Skeletal muscle satellite cell (primary cell): Measurements from ENCODE around the gene SOX10. TPM values are rescaled to one million over a fixed set of nuclear protein-coding genes. Genes with fewer than 3 reads are reported as not detected.

ENCODE experiments used
- H3K27me3 ChIP-seq: 2 replicates; pipeline ENCODE4 v1.7.0; 2013; ENCODE audit warnings: low read length; ENCODE audit not compliant: control insufficient read depth, insufficient read depth
- H3K36me3 ChIP-seq: 2 replicates; pipeline ENCODE4 v1.7.0; 2013; ENCODE audit warnings: mild to moderate bottlenecking, control low read depth, low read length; ENCODE audit not compliant: insufficient read depth
- H3K4me1 ChIP-seq: 2 replicates; pipeline ENCODE4 v1.7.0; 2013; ENCODE audit warnings: low read length; ENCODE audit not compliant: control insufficient read depth, insufficient read depth
- H3K4me2 ChIP-seq: 2 replicates; pipeline ENCODE4 v1.7.0; 2013; ENCODE audit warnings: mild to moderate bottlenecking, low read length
- H3K4me3 ChIP-seq: 2 replicates; pipeline ENCODE4 v1.7.0; 2013; ENCODE audit warnings: low read length
- H3K9ac ChIP-seq: 2 replicates; pipeline ENCODE4 v1.7.0; 2013; ENCODE audit warnings: mild to moderate bottlenecking, low read depth, low read length, moderate library complexity
- H3K9me3 ChIP-seq: replicated peaks from 2 replicates; pipeline ENCODE4 v1.7.0; 2013; ENCODE audit warnings: mild to moderate bottlenecking, control low read depth, low read length
- total RNA-seq: library from RNA; depleted of rRNA; stranded (reverse); fragments of >200 nt; gene quantifications from 2 replicates; pipeline ENCODE4 v1.2.3, GENCODE V29; 2012; rRNA removed

The SOX10 gene
- not detected in 2 replicates for total RNA-seq

DNA sequence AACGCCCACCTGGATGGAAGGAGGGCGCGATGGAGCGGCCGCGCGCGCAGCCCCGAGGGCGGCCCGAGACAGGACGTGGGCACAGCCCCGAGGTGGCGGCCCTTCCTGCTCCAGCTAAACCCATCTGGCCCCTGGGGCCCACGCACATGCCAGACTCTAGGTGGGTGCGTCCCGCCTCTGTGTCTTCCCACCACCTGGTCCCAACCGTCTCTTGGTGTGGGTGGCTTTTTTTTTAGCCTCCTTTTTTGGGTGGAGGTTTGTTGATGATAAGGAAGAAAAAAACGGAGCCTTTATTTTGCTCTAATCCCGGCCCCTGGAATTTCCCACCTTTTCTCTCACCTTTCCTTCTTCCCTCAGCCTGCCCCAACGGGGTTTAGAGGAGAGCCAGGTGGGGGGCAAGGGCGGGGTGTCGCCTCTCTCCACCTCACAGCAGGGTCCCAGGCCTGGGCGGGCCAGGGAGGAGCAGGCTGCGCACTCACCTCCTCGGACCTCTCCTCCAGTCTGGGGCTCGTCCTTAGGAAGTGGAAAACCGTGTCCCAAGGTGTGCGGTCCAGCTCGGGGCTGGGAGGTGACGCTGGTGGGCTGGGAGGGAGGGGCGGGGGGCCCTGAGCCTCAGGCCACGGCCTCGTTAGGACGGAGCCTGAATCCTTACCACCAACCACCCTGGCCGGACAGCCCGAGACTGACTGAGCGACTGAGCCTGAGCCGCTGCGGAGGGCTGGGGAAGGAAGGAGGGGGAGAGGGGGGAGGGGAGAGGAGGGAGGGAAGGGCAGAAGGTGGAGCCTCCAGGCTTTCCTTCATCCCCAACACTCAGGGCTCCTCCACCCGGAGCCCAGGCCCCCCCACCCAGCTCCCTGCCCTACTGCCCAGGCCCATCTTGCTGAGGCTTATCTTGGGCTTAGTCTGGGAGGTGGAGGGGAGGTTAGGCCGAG is at the start of gene SOX10:
Gene SOX10, minus strand, starts transcription at position 696 of the 932 bp plus-strand sequence. CDS start 771 bp downstream, outside the sequence.
- no peaks in the 10 kb centered on the region for H3K36me3 ChIP-seq
- H3K27me3 ChIP-seq: no peaks in the 10 kb centered on the region
- H3K4me3 ChIP-seq: no peak within 1 kb of the TSS
- no peak within 1 kb of the TSS for H3K9ac ChIP-seq
- H3K4me2 ChIP-seq: no peak within 1 kb of the TSS
- no peaks in the 10 kb centered on the region for H3K9me3 ChIP-seq
- H3K4me1 ChIP-seq: no peaks in the 10 kb centered on the region

DNA sequence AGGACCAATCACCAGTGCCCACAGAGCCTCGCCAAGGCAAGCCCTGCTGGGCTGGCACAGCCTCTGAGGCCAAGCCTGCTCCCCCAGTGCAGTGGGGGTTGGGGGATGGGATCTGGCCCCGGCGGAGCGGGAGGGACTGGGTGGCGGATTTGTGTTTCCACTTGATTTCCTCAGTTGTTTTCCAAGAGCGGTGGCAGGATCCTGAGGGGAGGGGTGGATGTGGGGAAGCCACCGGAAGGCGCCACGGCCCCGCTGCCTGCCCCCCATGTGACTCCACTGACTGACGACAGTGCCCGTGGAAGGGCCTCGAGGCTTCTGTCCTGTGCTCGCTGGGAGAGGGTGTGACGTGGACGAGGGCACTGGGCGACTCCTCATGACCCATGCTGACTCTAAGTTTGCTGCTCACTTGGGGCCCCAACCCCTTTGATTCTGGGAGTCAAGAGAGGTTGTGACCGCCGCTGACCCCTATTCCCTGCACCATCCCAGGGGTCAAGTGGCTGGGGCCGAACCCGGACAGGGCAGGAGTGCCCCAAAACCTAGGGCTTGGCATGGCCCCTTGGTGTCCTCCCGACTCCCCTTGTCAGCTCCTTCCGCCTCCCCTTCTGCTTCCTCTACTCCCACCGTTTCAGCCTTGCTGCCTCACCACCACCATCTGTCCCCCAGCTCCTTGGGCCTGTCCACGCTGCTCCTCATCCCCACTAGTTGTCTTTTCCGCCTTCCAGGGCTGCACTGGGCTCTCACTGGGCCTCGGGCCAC is 49.3 kb upstream of the SOX10 start:
- Histone ChIP-seq H3K9ac (no peak overlapping the region), H3K4me1 (peaks cover 23% of the 10 kb centered on the region), H3K4me3 (no peak overlapping the region), H3K4me2 (peak overlapping the region; percentile 0), H3K36me3 (no peaks in the 10 kb centered on the region), H3K9me3 (no peaks in the 10 kb centered on the region), H3K27me3 (peaks cover 5% of the 10 kb centered on the region)

DNA sequence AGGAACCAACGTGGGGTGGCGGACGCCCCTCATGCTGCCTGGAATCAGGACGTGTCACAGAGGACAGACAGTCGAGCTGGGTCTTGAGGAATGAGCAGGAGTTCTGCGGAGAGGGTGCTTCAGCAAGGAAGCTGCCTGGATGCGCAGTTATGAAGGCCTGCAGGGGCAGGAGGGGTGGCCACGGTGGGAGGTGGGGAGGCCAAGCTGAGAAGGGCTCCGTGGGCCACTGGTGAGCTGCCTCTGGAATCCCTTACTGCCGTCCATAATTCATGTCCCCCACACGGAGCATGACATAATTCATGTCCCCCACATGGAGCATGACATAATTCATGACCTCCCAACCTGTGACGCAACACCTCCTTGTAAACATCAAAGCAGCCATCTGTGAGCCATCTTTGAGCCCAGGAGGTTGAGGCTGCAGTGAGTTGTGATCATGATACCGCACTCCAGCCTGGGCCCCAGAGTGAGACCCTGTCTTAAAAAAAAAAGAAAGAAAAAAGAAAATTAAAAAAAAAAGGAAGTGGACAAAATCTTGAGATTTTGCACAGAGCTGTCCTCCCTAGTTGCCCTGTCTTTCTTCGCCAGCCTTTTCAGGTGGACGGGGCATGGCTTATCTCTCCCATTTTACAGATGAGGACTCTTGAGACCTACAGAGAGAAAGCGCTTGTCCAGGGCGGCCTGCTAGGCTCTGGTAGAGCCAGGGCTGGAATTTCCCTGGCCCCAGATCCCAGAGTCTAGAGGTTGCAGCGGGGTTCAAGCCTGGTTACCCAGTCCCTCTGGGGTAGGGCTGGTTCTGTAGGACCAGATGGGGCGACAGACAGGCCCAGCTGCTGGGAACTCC is 48.5 kb upstream of the SOX10 start:
- Histone ChIP-seq H3K9ac (no peak overlapping the region), H3K9me3 (no peaks in the 10 kb centered on the region), H3K4me3 (no peak overlapping the region), H3K36me3 (no peaks in the 10 kb centered on the region), H3K27me3 (peaks cover 5% of the 10 kb centered on the region), H3K4me2 (no peak overlapping the region), H3K4me1 (peaks cover 23% of the 10 kb centered on the region)

DNA sequence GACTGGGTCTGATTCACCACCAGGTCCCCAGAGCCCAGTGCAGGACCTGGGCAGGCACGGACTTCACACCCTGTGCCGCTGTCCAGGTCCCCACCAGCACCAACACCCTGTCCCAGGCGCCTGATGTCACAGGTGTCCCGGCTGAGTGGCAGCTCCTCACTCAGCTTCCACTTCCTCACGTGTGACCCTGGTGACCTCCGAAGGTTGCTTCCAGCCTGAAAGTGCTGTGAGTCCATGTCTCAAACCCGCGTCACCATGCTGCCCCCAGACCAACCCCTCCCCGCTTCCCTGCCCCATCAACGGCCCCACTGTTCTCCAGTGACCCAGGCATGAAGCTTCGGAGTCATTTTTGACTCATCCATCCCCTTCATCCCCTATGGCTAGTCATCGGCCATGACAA is 47.1 kb upstream of the SOX10 start:
- H3K4me1 ChIP-seq: peaks cover 23% of the 10 kb centered on the region
- H3K9ac ChIP-seq: no peak overlapping the region
- H3K36me3 ChIP-seq: no peaks in the 10 kb centered on the region
- no peak overlapping the region for H3K4me3 ChIP-seq
- H3K9me3 ChIP-seq: no peaks in the 10 kb centered on the region
- H3K4me2 ChIP-seq: no peak overlapping the region
- H3K27me3 ChIP-seq: peaks cover 10% of the 10 kb centered on the region

DNA sequence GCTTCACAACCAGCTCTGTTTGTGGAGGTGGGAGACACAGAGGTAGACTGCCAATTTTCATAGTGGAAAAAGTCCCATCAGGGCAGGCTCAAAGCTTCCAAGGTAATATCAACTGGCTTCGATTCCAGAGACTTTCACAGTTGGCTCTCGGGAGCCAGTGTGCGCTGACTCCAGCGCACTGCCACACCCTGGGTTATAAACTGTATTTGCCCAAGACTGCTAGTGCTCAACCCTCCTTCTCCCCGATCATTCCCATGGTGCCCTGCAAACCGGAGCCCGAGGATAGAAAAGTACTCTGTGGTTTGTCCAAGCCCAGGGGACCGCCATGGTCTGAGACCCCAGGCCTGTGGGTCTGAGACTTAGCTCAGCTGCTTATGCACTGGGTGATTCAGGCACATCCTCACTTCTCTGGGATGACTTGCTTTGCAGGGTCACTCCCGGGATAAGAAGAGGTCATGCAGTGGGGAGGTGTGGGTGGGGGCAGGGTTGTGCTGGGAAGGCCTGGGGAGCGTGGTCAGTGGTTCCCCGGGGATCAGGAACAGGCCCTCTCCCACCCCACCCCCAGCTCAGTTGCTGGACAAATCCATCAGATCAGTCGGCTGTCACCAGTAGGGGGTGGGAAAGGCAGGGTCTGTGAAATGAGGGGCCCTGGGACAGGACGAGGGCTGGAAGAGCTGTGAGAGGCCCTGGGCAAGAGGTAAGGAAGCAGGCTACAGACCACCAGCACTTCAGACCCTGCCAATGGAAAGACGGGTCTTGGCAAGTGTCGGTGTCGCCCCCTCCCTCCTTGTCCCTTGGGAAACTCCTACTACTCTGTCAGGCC is 46.2 kb upstream of the SOX10 start:
- Histone ChIP-seq H3K9me3 (no peaks in the 10 kb centered on the region), H3K36me3 (no peaks in the 10 kb centered on the region), H3K4me1 (peaks cover 23% of the 10 kb centered on the region), H3K9ac (no peak overlapping the region), H3K27me3 (peaks cover 18% of the 10 kb centered on the region), H3K4me3 (no peak overlapping the region), H3K4me2 (no peak overlapping the region)

DNA sequence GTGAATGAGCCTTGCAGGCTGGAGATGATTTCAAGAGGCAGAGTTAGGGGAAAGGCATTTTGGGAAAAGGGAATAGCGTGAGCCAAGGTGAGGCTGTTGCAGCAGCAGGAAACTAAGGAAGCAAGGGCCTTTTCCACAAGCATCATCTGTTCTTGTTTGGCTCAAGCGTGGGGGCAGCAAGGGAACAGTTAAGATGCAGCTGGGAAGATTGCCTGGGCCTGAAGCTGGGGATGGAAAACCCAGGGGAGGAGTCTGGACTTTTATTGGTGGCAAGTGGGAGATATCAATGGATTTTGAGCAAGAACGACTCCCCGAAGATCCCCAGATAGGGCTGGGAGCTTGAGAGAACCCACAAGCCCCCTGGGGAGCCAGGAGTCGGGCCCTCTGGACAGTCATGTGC is 45.5 kb upstream of the SOX10 start:
- Histone ChIP-seq H3K4me3 (no peak overlapping the region), H3K36me3 (no peaks in the 10 kb centered on the region), H3K4me1 (peaks cover 20% of the 10 kb centered on the region), H3K9me3 (no peaks in the 10 kb centered on the region), H3K4me2 (no peak overlapping the region), H3K9ac (no peak overlapping the region), H3K27me3 (peaks cover 23% of the 10 kb centered on the region)

DNA sequence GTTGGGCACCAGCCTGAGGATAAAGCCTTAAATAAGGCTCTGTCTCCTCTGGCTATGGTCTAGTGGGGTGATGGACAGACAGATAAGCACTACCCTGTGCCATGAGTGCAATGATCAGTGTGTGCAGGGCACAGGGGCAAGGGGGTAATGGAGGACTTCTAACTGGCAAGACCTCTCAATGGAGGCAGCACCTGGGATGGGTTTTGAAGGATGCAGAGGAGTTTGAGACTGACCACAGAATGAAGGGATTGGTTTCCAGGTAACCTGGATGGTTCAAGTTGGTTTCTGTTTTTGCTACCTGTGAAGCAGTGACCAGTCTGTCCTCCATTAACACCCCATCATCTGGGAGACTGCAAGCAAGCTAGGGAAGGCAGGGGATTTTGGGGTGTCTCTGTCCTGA is 45.0 kb upstream of the SOX10 start:
- no peak overlapping the region for H3K9ac ChIP-seq
- H3K27me3 ChIP-seq: peaks cover 28% of the 10 kb centered on the region
- H3K4me1 ChIP-seq: peaks cover 15% of the 10 kb centered on the region
- no peak overlapping the region for H3K4me2 ChIP-seq
- H3K9me3 ChIP-seq: no peaks in the 10 kb centered on the region
- no peak overlapping the region for H3K4me3 ChIP-seq
- no peaks in the 10 kb centered on the region for H3K36me3 ChIP-seq

DNA sequence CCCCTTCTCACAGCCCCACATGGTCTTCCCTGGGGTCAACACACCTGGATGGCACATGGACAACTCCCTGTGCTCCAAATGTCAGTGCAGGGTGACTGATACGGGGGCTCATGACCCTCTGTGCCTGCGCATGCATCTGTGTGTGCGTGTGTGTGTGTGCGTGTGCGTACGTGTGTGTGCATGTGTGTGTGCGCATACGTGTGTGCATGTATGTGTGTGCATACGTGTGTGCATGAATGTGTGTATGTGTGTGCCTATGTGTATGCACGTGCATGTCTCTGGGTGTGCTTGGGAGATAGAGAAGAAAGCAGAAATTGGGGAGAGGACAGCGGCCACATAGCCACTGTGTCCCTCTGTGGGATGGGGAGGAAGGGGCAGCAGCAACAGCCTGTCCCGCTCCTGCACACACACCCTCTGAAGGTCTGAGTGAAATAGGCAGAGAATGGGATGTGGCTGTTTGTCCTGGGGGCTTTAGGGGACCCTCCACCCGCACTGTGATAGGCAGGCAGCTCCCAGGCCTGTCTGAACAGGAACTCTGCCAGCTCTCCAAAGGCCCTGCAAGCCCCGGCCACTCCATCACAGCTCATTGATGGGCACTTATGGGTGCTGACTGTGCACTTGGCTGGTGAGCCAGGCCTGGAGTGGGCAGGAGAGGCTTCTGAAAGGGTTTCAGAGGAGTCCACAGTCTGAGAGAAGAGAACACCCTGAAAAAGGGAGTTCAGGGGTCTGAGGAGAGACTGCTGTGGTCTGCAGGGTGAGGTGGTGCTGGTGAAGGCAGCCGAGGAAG is 44.2 kb upstream of the SOX10 start:
- peaks cover 7% of the 10 kb centered on the region for H3K4me1 ChIP-seq
- no peak overlapping the region for H3K4me2 ChIP-seq

DNA sequence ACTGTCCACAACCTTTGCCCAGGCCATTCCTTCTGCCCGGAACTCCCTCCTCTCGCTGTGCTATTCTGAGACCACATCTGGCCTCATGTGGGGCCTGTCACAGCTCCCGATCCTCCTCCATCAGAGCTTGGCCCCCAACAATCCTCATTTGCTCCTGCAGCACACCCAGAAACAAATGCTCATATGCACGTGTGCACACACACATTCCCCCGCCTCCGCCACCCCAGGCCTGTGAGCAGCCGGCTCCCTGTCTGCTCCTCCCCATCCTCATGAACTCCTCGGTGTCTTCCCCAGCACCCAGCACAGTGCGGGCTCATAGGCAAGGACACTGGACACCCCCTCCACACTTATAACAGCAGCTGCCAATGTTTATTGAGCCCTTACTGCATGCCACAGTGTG is 43.1 kb upstream of the SOX10 start:
- Histone ChIP-seq H3K9me3 (no peaks in the 10 kb centered on the region), H3K4me1 (no peaks in the 10 kb centered on the region), H3K4me2 (no peak overlapping the region), H3K36me3 (no peaks in the 10 kb centered on the region), H3K4me3 (no peak overlapping the region), H3K27me3 (peaks cover 36% of the 10 kb centered on the region), H3K9ac (no peak overlapping the region)

More for the DNA sequence above, 44.2 kb upstream of the SOX10 start:
- Histone ChIP-seq H3K36me3 (no peaks in the 10 kb centered on the region), H3K9me3 (no peaks in the 10 kb centered on the region), H3K27me3 (peaks cover 28% of the 10 kb centered on the region), H3K9ac (no peak overlapping the region), H3K4me3 (no peak overlapping the region)
